GM12891 (cell line): ENCODE data around the gene FBLN5.

Source experiments
- POLR2AphosphoS5 ChIP-seq: IDR thresholded peaks from 2 replicates; pipeline ENCODE4 v1.6.1; 2011; ENCODE audit warnings: low read depth, low read length, control low read depth
- SPI1 ChIP-seq: IDR thresholded peaks from 2 replicates; pipeline ENCODE4 v1.6.1; 2011; ENCODE audit warnings: low read depth, low read length, control low read depth
- TAF1 ChIP-seq: IDR thresholded peaks from 2 replicates; pipeline ENCODE4 v1.6.1; 2011; ENCODE audit warnings: low read depth, low read length, control low read depth

DNA sequence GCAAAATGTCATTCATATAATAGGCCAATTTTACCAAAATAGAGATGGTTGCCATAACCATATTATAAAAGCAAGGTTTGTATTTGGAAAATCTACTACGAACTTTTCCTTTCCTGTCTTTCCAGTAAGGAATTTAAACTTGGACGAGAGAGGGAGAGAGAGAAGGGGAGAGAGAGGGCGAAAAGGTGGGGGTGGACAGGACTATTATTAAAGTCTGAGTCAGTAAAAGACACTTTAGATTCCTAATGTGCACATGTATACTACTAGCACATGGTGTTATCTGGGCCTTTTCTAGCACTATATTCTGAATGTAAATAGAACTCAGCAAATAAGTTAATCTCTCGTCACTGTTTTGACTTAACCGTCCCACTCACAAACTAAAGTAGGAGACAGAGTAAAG is 30.4 kb upstream of the FBLN5 start:
- no peak for TF ChIP-seq POLR2AphosphoS5
- TF ChIP-seq TAF1: no peak
- TF ChIP-seq SPI1: no peak
